Ishikawa (cell line): ENCODE results near the gene HIPK1.

ENCODE experiments used
- CREB1 ChIP-seq: IDR thresholded peaks from 2 replicates; pipeline ENCODE4 v1.6.1; 2012; ENCODE audit warnings: low read depth
- TAF1 ChIP-seq: IDR thresholded peaks from 2 replicates; pipeline ENCODE4 v1.6.1; 2012; ENCODE audit warnings: low read depth, mild to moderate bottlenecking
- TCF12 ChIP-seq: IDR thresholded peaks from 2 replicates; pipeline ENCODE4 v1.6.1; 2012; ENCODE audit warnings: low read depth
- YY1 ChIP-seq: IDR thresholded peaks from 2 replicates; pipeline ENCODE4 v1.6.1; 2012; ENCODE audit warnings: low read depth
- ZBTB7A ChIP-seq: IDR thresholded peaks from 2 replicates; pipeline ENCODE4 v1.6.1; 2012; ENCODE audit warnings: low read depth
- TF ChIP-seq, protein P1 (sequence below): IDR thresholded peaks from 2 replicates; pipeline ENCODE4 v1.6.1; 2012
- TF ChIP-seq, protein P2 (sequence below): IDR thresholded peaks from 2 replicates; pipeline ENCODE4 v1.6.1; 2012; ENCODE audit warnings: low read depth, mild to moderate bottlenecking
- TF ChIP-seq, protein P3 (sequence below): IDR thresholded peaks from 2 replicates; pipeline ENCODE4 v1.6.1; 2012

DNA sequence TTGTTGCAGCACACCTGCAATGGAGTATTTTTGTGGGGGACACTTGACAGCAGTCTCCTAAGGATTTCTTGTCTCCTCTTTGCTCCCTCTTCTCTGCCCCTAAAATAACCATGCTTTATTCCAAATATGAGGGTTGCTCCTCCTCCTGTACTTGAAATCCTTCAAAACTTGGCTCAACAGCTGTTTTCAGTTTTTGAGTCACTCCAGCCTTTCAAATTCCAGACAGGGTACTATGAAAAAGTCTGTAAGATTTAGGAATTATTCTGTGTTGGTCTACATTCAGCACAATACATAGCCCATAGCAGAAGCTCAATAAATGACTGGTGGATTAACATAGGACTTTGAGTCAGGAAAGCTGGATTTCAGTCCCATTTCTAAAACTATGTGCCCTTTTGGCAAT, 30.0 kb upstream of the HIPK1 start:
- TF ChIP-seq, protein P1, sequence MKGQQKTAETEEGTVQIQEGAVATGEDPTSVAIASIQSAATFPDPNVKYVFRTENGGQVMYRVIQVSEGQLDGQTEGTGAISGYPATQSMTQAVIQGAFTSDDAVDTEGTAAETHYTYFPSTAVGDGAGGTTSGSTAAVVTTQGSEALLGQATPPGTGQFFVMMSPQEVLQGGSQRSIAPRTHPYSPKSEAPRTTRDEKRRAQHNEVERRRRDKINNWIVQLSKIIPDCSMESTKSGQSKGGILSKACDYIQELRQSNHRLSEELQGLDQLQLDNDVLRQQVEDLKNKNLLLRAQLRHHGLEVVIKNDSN, result no peak
- TF ChIP-seq, protein P2, sequence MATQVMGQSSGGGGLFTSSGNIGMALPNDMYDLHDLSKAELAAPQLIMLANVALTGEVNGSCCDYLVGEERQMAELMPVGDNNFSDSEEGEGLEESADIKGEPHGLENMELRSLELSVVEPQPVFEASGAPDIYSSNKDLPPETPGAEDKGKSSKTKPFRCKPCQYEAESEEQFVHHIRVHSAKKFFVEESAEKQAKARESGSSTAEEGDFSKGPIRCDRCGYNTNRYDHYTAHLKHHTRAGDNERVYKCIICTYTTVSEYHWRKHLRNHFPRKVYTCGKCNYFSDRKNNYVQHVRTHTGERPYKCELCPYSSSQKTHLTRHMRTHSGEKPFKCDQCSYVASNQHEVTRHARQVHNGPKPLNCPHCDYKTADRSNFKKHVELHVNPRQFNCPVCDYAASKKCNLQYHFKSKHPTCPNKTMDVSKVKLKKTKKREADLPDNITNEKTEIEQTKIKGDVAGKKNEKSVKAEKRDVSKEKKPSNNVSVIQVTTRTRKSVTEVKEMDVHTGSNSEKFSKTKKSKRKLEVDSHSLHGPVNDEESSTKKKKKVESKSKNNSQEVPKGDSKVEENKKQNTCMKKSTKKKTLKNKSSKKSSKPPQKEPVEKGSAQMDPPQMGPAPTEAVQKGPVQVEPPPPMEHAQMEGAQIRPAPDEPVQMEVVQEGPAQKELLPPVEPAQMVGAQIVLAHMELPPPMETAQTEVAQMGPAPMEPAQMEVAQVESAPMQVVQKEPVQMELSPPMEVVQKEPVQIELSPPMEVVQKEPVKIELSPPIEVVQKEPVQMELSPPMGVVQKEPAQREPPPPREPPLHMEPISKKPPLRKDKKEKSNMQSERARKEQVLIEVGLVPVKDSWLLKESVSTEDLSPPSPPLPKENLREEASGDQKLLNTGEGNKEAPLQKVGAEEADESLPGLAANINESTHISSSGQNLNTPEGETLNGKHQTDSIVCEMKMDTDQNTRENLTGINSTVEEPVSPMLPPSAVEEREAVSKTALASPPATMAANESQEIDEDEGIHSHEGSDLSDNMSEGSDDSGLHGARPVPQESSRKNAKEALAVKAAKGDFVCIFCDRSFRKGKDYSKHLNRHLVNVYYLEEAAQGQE, result no peak
- no peak for TF ChIP-seq CREB1
- TF ChIP-seq TAF1, result no peak
- TF ChIP-seq TCF12, result no peak
- TF ChIP-seq, protein P3, sequence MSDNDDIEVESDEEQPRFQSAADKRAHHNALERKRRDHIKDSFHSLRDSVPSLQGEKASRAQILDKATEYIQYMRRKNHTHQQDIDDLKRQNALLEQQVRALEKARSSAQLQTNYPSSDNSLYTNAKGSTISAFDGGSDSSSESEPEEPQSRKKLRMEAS, result no peak
- TF ChIP-seq YY1, result no peak
- TF ChIP-seq ZBTB7A, result no peak
